Caco-2 (cell line): ENCODE results near the gene PSMD9. TPM values are rescaled to one million over a fixed set of nuclear protein-coding genes. Genes with fewer than 3 reads are reported as not detected.

Experiments
- BruUV-seq: library from RNA; stranded (reverse); fragments of 400-500 nt; replicated peaks from 2 replicates; lab custom pipeline; 2021; lab: Mats Ljungman, UMichigan
- CTCF ChIA-PET: fragments of 300-600 bp; sonication (Branson Sonifier 250); formaldehyde crosslinking; loops from one replicate; lab custom pipeline; 2022; ENCODE audit warnings: antibody characterized with exemption; lab: Charles Lee
- POLR2A ChIA-PET: fragments of 300-600 bp; sonication (Branson Sonifier 250); formaldehyde crosslinking; loops from one replicate; lab custom pipeline; 2022; ENCODE audit warnings: antibody characterized with exemption; lab: Charles Lee
- DNase-seq, 2 experiments: peaks; one replicate each; pipeline versions ENCODE4 v3.0.0 to v3.0.0-alpha.2; 2020 to 2022
- H3K27me3 ChIP-seq: replicated peaks from 2 replicates; pipeline ENCODE4 v1.6.0; 2011; ENCODE audit warnings: low read length; ENCODE audit not compliant: control insufficient read depth, insufficient read depth
- H3K36me3 ChIP-seq: 2 replicates; pipeline ENCODE4 v1.5.1; 2011; ENCODE audit warnings: low read length; ENCODE audit not compliant: control insufficient read depth, insufficient read depth
- H3K4me1 ChIP-seq: fragments of 250-450 bp; sonication (Bioruptor Pico); 2 replicates; pipeline ENCODE4 v1.5.1; 2020; ENCODE audit warnings: mild to moderate bottlenecking
- H3K4me3 ChIP-seq: 2 replicates; pipeline ENCODE4 v1.5.1; 2011; ENCODE audit warnings: low read depth, mild to moderate bottlenecking, control low read depth, low read length
- H3K9me3 ChIP-seq: fragments of 250-450 bp; sonication (Bioruptor Pico); 2 replicates; pipeline ENCODE4 v1.5.1; 2020; ENCODE audit warnings: mild to moderate bottlenecking, moderate library complexity
- H3K27ac Mint-ChIP-seq: one replicate; pipeline ENCODE4 v1.8.0; 2022; ENCODE audit warnings: mixed read lengths; ENCODE audit not compliant: unreplicated experiment
- H3K27me3 Mint-ChIP-seq: one replicate; pipeline ENCODE4 v1.8.0; 2022; ENCODE audit warnings: mixed read lengths; ENCODE audit not compliant: insufficient read depth, unreplicated experiment
- H3K36me3 Mint-ChIP-seq: one replicate; pipeline ENCODE4 v1.8.0; 2022; ENCODE audit warnings: mild to moderate bottlenecking, mixed read lengths; ENCODE audit not compliant: insufficient read depth, unreplicated experiment
- H3K4me1 Mint-ChIP-seq: one replicate; pipeline ENCODE4 v1.8.0; 2022; ENCODE audit warnings: low read depth, mixed read lengths; ENCODE audit not compliant: unreplicated experiment
- H3K4me3 Mint-ChIP-seq: one replicate; pipeline ENCODE4 v1.8.0; 2022; ENCODE audit warnings: mild to moderate bottlenecking, moderate library complexity, mixed read lengths; ENCODE audit not compliant: unreplicated experiment
- H3K9me3 Mint-ChIP-seq: one replicate; pipeline ENCODE4 v1.8.0; 2022; ENCODE audit warnings: mixed read lengths; ENCODE audit not compliant: unreplicated experiment
- intact Hi-C: fragments of 100-400 bp; cut with micrococcal nuclease; formaldehyde crosslinking; loops from one replicate; pipeline ENCODE4 v1.10.0; 2022; ENCODE audit not compliant: unreplicated experiment
- total RNA-seq: library from RNA; stranded (reverse); gene quantifications from 2 replicates; pipeline ENCODE4 v1.2.3, GENCODE V29; 2022
- TF ChIP-seq, protein P1 (sequence below), 2 experiments: fragments of 200-600 bp in 1 of 2; IDR thresholded peaks; 1 replicate in 1 of 2; 2 replicates in 1 of 2; pipeline versions ENCODE4 v1.5.1 to v1.8.0; 2011 to 2022; ENCODE audit warnings: antibody characterized with exemption in 1 of 2, control low read depth in 1 of 2, inconsistent platforms in 1 of 2, low read depth in 1 of 2, low read length in 1 of 2, mild to moderate bottlenecking in 1 of 2, moderate library complexity in 1 of 2; ENCODE audit not compliant: insufficient read depth in 1 of 2, severe bottlenecking in 1 of 2, unreplicated experiment in 1 of 2

Gene PSMD9
- total RNA-seq, 1 experiment from 2014 or later, result 53.0 TPM

DNA sequence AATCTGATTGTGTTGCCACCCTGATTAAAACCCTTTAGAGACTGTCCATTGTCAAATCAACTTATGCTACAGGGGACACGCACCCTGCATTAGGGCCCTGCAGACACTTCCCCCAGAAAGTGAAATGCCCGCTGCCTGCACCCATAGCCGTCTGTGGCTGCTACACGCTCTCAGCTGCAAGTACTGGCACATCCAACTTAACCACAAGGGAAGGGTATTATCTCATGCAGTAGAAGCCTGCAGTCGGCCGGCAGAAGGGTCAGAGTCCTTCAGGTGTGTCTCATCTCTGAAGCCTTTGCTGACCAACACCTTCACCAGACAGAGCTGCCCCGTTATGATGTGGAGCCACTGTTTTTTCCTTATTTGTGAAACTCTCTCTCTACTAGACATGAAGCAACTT is 50.6 kb downstream of the PSMD9 start:
- POLR2A ChIA-PET, result no interaction called here
- Histone ChIP-seq H3K4me3 (no peak overlapping the region), H3K27me3 (no peaks in the 10 kb centered on the region), H3K4me1 (peaks cover 14% of the 10 kb centered on the region; the same call in 1 of the 2 replicates), H3K9me3 (no peaks in the 10 kb centered on the region), H3K36me3 (no peaks in the 10 kb centered on the region)
- Mint-ChIP-seq H3K9me3 (no peaks in the 10 kb centered on the region), H3K36me3 (no peaks in the 10 kb centered on the region), H3K27ac (peak overlapping the region; percentile 56), H3K27me3 (no peaks in the 10 kb centered on the region), H3K4me3 (no peak overlapping the region), H3K4me1 (peaks cover 7% of the 10 kb centered on the region)
- peak; percentile 24 to 56 for DNase-seq
- no TSS peak for BruUV-seq
- CTCF ChIA-PET, result interaction anchor here (0.7 to 0.8 kb wide), 2 partner anchors 8 to 23 kb away, joined by 3 read pairs; no protein-coding TSS in a partner anchor
- TF ChIP-seq, protein P1, sequence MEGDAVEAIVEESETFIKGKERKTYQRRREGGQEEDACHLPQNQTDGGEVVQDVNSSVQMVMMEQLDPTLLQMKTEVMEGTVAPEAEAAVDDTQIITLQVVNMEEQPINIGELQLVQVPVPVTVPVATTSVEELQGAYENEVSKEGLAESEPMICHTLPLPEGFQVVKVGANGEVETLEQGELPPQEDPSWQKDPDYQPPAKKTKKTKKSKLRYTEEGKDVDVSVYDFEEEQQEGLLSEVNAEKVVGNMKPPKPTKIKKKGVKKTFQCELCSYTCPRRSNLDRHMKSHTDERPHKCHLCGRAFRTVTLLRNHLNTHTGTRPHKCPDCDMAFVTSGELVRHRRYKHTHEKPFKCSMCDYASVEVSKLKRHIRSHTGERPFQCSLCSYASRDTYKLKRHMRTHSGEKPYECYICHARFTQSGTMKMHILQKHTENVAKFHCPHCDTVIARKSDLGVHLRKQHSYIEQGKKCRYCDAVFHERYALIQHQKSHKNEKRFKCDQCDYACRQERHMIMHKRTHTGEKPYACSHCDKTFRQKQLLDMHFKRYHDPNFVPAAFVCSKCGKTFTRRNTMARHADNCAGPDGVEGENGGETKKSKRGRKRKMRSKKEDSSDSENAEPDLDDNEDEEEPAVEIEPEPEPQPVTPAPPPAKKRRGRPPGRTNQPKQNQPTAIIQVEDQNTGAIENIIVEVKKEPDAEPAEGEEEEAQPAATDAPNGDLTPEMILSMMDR (IDR thresholded peaks at IDR 0.05; ENCODE audit: insufficient read depth in 1 of 2, low read depth in 1 of 2, low read length in 1 of 2, severe bottlenecking in 1 of 2, unreplicated experiment in 1 of 2), result no peak
- intact Hi-C loops, result no loop called here

DNA sequence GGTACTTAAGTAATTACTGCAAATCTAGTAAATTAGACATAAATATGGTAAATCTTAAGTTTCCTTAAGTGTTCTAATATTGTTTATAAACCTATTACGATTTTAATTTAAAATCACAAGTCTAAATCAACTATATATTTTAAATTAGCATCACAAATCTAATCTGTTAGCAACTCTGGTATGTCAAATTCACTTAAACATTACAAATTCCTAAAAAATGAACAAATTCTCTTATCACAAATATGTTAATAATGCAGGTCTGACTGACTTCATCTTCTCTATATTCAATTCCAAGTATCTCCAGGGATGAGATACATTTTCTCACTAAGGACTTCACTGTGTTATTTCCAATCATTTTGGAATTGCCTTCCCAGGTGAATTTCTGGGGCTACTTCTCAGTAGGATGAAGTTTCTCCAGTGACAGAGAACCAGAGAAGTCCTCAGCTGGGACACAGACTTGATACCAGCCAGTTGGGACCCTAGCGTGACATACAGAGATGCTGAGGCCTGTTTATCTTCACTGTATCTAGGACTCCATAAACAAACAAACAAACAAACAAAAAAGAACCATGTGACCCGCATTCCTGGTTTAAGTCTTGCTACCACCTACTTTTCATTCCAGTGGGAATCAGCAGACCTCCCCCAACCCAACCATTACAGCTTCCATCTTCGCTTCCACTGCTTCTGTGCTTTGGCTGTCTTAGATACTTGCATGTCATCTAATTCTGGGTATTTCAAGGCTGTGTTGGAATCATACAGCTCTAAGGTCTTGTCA is 51.6 kb downstream of the PSMD9 start:
- Mint-ChIP-seq H3K36me3 (no peaks in the 10 kb centered on the region), H3K9me3 (no peaks in the 10 kb centered on the region), H3K27ac (no peak overlapping the region), H3K4me3 (no peak overlapping the region), H3K27me3 (no peaks in the 10 kb centered on the region), H3K4me1 (peaks cover 7% of the 10 kb centered on the region)
- ChIA-PET POLR2A (no interaction called here), CTCF (no interaction called here)
- TF ChIP-seq, protein P1 (IDR thresholded peaks at IDR 0.05; ENCODE audit: insufficient read depth in 1 of 2, low read depth in 1 of 2, low read length in 1 of 2, severe bottlenecking in 1 of 2, unreplicated experiment in 1 of 2), result no peak
- H3K4me3 ChIP-seq, result no peak overlapping the region
- no TSS peak for BruUV-seq
- H3K36me3 ChIP-seq, result no peaks in the 10 kb centered on the region
- DNase-seq, result no peak
- H3K9me3 ChIP-seq, result no peaks in the 10 kb centered on the region
- H3K27me3 ChIP-seq, result no peaks in the 10 kb centered on the region
- intact Hi-C loops, result no loop called here
- H3K4me1 ChIP-seq, result peaks cover 14% of the 10 kb centered on the region; the same call in 1 of the 2 replicates

DNA sequence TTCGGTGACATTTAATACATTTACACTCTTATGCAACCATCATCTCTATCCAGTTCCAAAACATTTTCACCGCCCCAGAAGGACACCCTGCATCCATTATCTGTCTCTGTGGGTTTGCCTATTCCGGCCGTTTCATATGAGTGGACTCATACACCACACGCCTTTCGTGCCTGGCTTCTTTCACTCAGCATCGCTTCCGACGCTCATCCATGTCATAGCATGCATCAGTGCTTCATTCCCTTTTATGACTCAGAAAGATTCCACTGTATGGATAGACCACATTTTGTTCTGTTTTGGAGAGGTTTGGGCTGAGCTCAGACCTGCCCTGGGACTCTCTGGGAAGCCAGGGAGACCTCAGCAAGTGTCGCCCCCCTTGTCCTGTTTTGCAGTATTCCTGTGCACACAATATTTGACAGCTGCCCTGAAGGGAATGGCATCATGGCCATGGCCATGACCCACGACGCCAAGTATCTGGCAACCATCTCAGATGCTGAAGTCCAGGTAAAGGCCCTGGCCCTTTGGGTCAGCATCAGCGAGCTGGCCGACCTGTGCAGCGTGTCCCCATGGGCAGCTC is 53.6 kb downstream of the PSMD9 start:
- Mint-ChIP-seq H3K27ac (no peak overlapping the region), H3K4me3 (no peak overlapping the region), H3K27me3 (no peaks in the 10 kb centered on the region), H3K36me3 (no peaks in the 10 kb centered on the region), H3K9me3 (peaks cover 9% of the 10 kb centered on the region), H3K4me1 (peaks cover 7% of the 10 kb centered on the region)
- Histone ChIP-seq H3K36me3 (no peaks in the 10 kb centered on the region), H3K9me3 (no peaks in the 10 kb centered on the region), H3K4me1 (peaks cover 14% of the 10 kb centered on the region; the same call in 1 of the 2 replicates), H3K27me3 (no peaks in the 10 kb centered on the region), H3K4me3 (no peak overlapping the region)
- no TSS peak for BruUV-seq
- CTCF ChIA-PET, result no interaction called here
- DNase-seq, result no peak
- intact Hi-C loops, result no loop called here
- TF ChIP-seq, protein P1 (IDR thresholded peaks at IDR 0.05; ENCODE audit: insufficient read depth in 1 of 2, low read depth in 1 of 2, low read length in 1 of 2, severe bottlenecking in 1 of 2, unreplicated experiment in 1 of 2), result no peak
- POLR2A ChIA-PET, result no interaction called here
